Ecto neural progenitor cell (in vitro differentiated cells): Measurements from ENCODE around the gene DPP10.

Experiments used
- DNase-seq: peaks from one replicate; pipeline ENCODE4 v3.0.0-alpha.2; 2018; ENCODE audit warnings: low spot score

The DPP10 gene

GRCh38 chr2:114609203-114609602 is 166.8 kb downstream of the DPP10 start:
- no peak for DNase-seq

DNA sequence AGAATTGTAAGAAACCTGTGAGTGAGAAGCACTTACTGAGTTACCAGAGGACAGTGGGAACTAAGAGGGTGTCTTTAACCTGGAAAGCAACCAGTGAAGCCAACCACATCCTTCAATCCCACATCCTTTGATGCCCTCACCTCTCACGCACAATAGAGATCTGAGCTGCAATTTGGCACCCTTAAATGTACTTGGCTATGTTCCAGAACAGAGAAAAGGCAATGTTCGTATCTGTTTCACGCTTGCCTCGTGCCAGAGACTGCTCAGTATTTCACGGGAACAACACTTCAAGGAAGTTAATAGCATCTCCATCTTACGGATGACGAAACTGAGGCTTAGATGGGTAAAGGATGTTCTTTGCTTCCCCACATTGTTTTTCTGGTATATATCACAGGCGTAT is 167.4 kb downstream of the DPP10 start:
- no peak for DNase-seq

DNA sequence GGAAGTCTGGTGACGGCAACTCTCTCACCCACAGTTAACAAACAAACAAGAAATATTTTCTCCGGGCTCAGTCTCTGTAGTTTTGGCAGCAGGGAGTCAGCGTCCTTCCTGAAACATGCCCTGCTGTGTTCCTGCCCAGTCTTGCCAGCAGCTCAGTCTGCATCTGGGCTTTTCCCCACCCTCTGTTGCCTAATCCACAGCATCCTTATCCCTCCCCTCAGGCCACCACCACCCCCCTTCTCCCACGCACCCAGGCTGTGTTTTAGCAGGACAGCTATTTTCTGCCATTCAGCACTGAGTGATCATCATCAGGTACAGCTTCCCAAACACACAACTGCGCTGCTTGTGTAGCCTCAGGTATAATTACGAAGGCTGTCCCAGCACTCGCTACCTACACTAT is 168.2 kb downstream of the DPP10 start:
- peak; percentile 49 for DNase-seq

GRCh38 chr2:114614592-114614991 is 172.2 kb downstream of the DPP10 start:
- no peak for DNase-seq

DNA sequence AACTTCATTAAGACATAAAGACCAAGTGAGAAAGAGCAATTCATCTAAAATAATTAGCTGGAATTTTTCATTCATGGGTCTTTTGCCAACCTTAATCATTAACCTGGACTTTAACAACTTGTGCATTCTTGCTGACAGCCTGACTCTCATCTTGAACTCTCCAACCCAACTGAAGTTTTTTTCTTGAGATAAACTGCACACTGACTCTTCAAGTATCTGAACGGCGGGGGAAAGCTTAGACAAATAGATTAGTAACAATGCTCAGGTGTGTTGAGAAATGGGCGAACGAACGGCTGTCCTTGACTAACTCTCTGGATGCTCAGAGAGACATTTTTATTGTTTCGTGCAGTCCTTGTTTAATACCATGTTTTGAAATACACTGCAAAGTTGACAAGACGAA is 186.0 kb downstream of the DPP10 start:
- DNase-seq, result no peak

DNA sequence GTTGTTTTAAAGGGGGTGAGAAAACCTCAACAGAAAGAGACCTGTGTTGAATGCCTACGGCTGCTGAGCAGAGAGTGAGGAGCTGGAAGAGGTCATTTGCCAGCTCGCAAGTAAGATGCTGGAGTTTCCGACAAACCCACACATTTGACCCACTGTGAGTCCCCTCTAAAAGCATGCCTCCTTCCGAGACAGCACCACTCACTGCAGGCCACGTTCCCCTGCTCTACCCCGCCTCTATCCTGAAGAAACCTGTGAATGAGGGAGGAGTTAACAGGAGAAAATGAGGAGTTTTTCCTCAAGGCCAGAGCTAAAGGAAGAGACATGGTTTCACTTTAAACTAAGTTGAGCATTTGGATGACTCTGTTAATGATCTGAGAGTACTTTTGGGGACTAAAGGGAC is 188.7 kb downstream of the DPP10 start:
- DNase-seq, result no peak

- no peak for DNase-seq
Observed at GRCh38 chr2:114642166-114642770, 199.8 kb downstream of the DPP10 start.

- no peak for DNase-seq
Observed at GRCh38 chr2:114642988-114643553, 200.6 kb downstream of the DPP10 start.

DNA sequence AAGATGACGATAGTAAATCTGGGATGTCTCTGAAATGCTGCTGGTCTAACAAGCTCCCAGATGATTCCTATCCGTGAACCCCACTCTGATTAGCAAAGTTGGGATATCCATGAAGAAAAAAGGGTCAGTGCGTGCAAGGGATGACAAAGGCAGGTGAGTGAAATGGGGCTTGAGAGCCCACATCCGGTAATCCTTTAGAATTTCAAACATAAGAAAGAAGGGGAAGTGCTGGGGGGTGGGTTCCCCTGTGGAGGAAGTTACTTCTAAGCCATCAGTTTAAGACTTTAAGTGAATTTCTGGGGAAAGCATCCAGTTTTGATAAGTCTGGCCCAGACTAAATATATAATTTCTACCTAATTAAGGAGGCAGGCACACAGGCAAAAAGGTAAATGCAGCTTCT is 209.5 kb downstream of the DPP10 start:
- no peak for DNase-seq

DNA sequence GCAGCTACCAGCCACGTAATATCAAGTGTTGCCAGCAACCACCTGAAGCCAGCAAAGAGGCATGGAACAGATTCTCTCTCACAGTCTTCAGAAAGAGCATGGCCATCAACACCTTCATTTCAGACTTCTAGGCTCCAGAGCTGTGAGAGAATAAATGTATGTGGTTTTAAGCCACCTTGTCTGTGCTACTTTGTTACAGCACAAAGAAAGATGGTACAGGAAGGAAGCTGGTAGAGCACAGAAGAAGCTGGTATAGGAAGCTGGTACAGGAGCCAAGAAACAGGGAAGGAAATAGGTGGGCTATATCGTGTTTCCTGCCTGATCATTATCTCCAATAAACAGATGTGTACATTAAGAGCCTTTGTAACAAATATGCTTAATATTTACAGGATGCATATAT is 217.4 kb downstream of the DPP10 start:
- DNase-seq, result no peak

DNA sequence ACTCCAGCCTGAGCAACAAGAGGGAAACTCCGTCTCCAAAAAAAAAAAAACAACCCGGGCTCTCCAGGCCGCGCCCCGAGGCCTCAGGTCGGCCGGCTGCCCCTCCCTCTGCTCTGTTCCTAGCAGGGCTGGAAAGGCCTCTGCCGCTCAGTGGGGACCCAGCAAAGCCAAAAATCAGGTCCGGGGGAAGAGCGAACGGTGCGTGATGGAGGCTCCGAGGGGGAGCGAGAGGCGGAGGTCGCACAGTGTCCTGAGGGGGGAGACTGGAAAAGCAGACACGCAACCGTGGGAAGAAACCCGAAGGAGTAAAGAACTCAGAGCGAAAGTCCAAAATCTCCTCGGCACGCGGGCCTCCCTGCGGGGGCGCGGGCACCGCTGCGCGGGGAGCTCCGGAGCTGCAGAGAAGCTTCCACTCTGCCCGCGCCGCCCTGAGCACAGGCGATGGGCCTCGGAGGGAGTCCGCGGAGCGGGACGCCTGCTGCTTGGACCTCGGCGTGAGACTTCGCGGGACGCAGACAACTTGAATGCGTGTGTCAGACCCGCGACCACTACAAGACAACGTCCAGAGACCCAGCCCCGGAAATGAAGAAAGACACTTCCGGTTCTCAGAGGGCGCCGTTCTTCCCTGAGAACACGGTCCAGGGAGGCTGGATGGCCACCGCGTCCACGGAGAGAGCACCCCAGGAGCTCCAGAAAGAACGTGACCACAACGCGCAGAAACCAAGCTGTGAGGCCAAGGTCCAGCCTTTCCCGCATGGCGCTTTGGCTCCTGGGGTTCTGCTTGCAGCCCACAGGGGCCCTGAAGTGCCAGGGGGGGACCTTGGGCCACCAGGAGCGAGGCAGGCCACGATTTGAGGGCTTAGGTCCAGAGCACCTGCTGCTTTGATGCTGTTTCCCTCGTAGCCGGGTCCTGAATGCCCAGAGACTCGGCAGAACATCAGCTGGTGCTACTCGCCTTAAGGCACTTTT is 219.8 kb downstream of the DPP10 start:
- DNase-seq, result peak; percentile 60

DNA sequence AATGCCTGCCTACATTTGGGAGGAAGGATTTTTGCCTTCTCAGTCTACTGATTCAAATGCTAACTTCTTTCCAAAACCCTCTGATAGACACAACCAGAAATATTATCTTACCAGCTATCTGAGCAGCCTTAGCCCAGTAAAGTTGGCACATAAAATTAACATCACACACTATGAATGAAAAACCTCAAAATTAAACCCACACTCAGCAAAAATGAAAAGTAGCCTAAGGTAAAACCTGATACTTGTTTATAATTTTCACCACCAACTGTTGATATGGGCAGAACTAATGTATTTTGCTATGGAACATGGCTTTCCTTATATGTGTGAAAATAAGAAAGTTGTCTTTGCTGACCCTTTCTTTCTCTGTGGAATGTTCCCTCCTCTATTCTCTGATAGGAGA is 226.0 kb downstream of the DPP10 start:
- DNase-seq, result no peak

DNA sequence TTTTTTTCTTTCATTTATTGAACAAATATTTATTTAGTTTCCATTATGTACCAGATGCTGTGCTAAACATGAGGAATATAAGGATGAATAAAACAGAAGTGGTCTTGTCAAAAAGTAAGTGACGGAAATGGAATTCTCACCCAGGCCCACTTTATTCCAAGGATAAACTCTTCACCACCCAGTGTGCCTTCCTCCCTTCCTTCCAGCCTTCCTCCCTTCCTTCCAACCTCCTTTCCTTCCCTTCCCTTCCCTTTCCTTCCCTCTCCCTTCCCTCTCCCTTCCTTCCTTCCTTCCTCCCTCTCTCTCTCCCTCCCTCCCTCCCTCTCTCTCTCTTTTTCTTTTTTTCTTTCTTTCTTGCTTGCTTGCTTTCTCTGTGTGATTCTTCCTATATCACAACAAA is 240.8 kb downstream of the DPP10 start:
- no peak for DNase-seq

DNA sequence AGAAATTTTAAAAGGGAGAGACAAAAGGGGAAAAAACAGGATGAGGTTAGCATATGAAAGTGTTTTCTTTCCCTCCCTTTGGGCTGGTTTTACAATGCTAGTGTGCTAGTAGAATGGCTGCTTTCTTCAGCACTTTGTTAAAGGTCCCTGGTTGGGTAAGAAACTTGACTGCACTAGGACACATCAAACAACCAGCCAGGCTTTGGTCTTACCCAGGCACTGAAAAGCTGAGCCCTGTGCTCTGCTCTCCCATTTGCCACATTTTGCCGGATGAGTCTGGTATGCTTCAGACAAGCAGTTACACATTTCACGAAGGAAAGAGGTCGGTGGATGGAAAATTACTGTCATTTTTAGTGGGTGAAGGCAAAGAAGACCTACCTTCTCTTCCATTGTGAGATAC is 242.0 kb downstream of the DPP10 start:
- DNase-seq, result no peak

GRCh38 chr2:114685102-114685501 is 242.7 kb downstream of the DPP10 start:
- no peak for DNase-seq

GRCh38 chr2:114688241-114688640 is 245.8 kb downstream of the DPP10 start:
- DNase-seq, result no peak

GRCh38 chr2:114698520-114698919 is 256.1 kb downstream of the DPP10 start:
- DNase-seq, result no peak

DNA sequence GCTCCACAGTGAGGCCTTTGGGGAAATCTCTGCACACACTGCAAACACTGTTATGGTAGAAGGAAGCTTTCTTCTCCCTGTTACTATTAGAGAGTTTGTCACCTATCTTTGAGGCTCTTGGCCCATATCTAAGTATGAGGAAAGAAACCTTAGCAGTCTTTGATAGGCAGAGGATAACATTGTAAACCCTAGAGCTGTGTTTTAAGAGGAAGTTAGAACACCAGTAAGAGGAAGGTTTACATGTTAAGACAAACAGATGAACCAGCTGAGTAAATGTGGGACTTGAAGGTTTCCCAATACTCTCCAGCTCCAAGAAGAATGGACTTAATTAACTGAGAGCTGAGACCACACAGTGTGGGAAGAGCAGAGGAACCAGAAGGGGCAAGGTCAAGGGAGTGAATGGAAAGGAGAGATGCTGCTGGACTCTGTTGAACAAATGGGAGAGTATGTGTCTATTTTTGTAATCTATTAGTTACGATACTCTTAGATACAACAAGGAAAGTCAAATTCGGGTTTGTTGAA is 257.0 kb downstream of the DPP10 start:
- no peak for DNase-seq

DNA sequence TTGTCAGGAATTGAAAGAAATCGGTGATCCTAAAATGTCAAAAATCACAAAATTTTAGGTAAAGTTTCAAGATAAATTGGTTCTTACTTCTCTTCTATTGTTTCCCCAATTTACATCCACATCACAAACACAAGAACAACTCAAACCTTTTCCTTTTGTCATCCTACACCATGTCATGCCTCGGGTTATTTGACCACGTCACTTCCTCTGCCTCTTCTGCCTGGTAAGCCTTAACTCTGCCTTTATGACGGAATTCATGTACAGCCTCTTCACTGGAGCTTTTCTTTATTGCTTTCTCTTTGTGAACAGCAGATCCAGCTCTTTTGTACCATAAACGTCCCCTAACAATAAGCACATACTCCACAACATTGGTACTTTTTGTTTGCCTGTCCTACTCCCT is 258.0 kb downstream of the DPP10 start:
- no peak for DNase-seq

DNA sequence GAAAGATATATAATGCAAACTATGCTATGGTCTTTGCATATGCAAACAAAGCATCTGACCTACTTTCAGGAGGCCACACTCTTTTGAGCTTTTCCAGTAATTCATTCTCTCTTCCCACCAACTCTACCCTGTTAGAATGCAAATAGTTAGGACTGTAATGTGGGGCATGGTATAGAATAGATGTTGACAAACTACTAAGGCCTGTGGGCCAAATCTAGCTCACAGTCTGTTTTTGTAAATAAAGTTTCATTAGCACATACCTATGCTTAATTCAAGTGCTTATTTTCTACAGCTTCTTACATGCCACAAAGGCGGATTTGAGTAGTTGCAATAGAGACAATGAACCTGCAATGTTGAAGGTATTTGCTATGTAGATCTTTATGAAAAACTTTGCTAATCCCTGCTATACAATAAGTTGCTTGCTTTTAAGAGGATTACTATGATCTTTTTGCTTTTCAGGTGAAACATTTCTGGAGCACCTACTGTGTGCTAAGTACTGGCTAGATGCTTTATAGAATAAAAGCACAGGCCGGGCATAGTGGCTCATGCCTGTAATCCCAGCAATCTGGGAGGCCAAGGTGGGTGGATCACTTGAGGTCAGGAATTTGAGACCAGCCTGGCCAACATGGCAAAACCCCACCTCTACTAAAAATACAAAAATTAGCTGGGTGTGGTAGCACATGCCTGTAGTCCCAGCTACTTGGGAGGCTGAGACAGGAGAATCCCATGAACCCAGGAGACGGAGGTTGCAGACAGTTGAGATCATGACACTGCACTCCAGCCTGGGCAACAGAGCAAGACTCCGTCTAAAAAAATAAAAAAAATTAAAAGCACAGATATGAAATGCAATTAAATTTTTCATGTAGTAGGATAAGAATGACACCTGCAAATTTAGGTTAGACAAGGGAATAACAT is 267.8 kb downstream of the DPP10 start:
- DNase-seq, result no peak

GRCh38 chr2:114714313-114714712 is 271.9 kb downstream of the DPP10 start:
- DNase-seq, result no peak

DNA sequence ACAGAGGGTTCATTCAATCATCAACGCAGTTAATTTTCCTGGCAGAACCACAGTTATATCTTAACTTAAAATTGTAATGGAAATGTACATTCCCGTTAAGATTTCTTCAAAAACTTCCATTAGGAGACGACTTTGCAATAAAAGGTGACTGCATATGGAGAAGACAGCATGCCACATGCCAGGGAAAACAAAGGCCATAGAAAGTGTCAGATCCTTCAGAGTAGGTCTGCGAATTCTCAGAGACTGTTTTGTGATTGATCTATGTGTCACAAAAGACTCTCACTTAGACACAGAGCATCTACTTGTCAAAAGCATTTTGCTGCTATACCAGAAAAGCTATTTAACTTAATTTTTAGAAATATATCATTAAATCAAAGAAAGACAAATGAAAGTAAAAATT is 274.6 kb downstream of the DPP10 start:
- no peak for DNase-seq
